ENCODE measurements around the gene CRIP2.

GRCh38 chr14:105478398-105479251 is 4.0 kb downstream of the CRIP2 start:
- TF ChIP-seq, protein P1, sequence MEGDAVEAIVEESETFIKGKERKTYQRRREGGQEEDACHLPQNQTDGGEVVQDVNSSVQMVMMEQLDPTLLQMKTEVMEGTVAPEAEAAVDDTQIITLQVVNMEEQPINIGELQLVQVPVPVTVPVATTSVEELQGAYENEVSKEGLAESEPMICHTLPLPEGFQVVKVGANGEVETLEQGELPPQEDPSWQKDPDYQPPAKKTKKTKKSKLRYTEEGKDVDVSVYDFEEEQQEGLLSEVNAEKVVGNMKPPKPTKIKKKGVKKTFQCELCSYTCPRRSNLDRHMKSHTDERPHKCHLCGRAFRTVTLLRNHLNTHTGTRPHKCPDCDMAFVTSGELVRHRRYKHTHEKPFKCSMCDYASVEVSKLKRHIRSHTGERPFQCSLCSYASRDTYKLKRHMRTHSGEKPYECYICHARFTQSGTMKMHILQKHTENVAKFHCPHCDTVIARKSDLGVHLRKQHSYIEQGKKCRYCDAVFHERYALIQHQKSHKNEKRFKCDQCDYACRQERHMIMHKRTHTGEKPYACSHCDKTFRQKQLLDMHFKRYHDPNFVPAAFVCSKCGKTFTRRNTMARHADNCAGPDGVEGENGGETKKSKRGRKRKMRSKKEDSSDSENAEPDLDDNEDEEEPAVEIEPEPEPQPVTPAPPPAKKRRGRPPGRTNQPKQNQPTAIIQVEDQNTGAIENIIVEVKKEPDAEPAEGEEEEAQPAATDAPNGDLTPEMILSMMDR (conservative IDR thresholded peaks at IDR 0.05; ENCODE audit: low read depth, low read length) = no peak
- TF ChIP-seq EZH2 (IDR thresholded peaks at IDR 0.05; ENCODE audit: borderline replicate concordance, low read depth, low read length, poor library complexity, severe bottlenecking) = no peak

Data from A673 (cell line).